GM21515 (cell line): ENCODE results near the gene ADCY6.

Experiments used
- ATAC-seq: cut with Tn5 transposase; IDR thresholded peaks from one replicate; pipeline ENCODE4 v1.9.1; 2021; ENCODE audit not compliant: unreplicated experiment

The ADCY6 gene

DNA sequence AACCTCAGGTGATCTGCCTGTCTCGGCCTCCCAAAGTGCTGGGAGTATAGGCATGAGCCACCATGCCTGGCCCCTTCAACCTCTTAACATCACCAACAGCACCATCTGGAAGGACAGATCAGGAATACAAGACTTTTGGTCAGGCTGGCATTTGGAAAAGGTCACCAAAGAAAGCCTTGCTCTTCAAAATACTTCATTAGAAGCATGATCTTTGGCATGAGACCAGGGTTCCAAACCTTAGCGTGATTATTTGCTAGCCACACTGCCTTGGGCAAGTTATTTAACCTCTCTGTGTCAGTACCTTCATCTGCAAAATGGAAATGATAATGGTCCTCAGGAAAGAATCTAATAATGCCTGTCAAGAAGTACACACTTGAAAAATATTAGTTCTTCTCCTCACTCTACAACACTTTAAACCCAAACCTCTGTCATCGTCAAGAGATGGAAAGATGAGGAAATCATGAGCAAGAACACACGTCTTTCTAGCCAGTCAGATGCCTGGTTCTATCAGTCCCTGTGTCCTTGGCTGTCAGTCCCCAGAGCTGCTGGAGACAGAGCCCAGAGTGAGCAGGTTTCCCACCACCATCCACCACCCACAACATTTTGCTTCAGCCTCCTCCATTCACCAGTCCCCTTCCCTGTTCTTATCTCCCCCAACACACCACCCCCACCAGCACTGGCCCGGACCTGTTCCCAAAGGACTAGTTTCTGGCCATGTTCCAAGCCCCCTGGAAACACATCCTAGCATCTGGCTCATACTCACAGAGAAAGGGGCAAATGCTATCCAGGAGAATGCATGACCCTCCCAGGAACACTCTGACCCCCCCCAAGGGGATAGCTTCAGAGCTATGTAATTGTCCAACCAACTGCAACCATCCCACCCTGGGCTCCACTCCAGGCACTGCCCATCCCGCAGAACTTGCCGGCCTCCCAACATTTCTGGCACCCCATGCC, 2.0 kb downstream of the ADCY6 start:
- ATAC-seq = no peak

GRCh38 chr12:48783432-48783831, 5.5 kb downstream of the ADCY6 start:
- ATAC-seq = no peak

DNA sequence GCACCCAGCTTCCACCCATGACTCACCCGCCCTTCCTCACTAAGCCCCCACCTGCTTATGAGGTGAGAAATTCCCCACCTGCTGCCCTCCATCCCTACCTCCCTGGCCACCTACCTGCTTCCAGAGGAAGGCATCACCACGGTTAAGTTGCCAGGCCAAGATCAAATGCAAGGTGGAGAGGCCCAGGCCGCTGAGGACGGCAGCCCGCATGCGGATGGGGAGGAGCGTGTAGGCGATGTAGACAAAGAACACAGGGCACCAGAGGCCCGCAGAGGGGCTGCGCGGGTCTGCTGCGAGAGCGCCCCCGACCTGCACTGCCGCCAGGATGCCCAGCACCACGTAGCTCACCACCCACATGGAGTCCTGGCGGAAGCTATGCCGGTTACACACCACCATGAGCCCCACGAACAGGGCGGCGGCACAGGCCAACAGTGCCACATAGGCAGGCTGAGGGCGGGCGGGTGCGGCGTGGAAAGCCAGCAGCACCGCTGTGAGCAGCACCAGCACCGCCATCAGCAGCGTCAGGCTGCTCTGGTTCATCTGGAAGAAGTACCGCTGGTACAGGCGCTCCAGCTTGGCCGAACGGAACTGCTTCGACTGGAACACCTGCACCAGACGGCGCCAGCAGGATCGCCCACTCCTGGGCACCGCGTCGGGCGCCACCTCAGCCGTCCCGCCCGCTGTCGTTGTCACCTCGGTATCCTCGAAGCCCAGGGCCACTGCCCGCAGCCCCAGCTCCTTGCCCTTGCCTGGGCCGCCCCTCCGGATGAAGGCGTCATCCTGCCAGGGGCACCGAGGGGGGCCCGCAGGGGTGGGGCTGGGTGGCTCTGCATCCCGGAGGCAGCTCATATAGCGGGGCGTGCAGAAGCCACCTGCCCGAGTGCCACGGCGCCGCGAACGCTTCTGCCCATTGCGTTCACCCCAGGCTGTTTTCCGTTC, 6.2 kb downstream of the ADCY6 start:
- no peak for ATAC-seq

DNA sequence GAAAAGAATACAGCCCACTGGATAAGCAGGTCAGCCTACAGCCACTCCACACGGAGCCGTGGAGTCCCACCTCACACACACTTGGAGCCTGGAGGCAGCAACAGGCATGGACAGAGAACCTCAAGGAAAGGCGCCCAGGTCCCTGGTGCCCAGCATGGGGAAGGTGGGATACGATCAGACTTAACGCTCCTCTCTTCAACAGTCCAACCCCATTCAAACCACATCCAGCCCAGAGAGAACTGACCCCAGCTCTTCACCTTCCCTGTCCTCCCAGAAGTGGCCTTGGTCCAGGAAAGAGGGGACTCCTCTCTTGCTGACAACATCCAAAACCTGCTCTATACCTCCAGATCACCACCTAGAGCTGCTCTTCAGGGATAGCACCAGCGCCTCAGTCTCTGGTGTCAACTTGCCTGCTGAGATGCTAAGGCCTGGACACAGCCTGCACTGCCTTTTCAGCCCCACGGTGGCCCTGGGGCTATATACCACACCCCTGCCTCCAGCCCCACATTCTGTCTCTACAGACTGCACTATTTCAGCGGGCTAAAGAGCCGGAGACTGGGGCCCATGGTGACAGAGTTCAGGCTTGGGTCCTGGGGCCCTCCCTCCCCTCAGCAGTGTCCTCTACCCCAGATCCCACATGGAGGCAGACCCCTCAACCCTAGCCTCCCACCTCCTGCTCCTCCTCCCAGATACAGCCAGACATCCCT, 7.0 kb downstream of the ADCY6 start:
- ATAC-seq = no peak

- ATAC-seq = no peak
Observed at GRCh38 chr12:48780381-48781025, 8.4 kb downstream of the ADCY6 start.

DNA sequence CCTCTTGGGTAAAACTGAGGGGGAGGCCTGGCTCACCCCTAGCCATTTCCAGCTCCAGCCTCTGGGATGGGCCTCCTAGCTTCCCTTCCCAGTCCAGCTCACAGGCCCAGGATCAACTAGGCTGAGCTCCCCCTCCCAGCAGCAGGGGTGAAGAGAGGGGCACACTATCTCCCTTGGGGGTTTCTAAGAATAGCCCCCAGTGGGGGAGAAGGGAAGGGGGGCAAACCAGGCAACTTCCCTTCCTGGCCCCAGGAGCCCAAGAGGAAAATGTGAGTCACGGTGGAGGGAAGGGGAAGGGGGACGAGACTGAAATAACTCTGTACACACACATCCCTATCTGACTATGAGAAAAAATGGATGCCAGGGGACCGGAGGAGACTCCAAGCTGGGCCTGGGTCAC, 9.0 kb downstream of the ADCY6 start:
- ATAC-seq = no peak

DNA sequence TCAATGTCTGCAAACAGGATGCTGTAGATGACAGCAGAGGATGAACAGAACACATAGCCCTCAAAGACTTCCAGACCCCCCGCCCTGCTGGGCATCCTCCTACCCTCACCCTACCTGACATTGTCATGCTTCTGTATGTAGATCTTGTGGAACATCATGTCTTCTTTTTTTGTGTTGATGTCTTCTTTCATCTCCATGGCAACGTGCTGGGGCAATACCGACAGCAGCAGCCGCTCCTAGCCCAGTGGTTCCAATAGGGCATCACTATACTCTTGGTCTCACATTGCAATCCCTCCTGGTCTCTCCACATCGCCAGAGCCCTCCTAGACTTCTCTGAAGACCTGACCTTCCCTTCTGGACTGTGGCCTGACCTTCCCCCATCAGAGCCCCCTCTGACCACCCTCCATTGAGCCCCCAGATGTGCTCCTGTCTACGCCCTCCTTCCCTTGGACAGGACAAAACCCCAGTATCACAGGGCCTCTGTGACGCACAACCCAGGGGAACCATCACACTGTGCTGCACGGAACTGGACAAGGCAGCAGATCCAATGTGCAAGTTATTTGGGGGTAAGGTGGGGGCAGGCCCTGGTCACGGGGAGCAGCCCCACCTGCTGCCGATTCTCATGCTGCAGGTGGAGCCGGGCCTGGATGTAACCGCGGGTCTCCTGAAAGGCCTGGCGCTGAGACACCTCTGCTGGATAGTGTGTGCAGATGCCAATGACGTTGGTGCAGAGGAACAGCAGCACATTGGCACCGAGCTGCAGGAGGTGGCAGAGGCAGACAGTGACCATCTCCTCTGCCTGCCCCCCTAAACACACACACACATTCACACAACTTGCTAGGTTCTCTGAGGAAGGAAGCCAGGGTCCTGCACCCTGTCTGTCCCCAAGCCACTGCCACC, 11.1 kb downstream of the ADCY6 start:
- no peak for ATAC-seq

DNA sequence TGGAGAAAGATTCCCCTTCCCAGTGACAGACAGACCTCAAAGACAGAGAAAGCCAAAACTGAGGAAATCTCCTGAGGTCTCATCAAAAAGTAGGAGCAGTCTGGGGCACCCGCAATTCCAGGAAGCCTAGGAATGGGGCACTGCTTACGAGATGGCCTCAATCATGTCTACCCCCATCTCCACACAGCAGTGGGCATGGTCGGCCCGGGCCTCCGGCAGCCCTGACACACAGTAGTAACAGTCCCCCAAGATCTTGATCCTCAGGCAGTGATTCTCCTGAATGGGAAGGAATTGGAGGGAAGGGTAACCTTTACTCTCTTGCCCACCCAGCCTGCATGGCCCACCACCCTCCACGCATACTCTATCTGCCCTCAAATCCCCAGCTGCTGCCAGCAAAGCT, 11.9 kb downstream of the ADCY6 start:
- ATAC-seq = no peak

DNA sequence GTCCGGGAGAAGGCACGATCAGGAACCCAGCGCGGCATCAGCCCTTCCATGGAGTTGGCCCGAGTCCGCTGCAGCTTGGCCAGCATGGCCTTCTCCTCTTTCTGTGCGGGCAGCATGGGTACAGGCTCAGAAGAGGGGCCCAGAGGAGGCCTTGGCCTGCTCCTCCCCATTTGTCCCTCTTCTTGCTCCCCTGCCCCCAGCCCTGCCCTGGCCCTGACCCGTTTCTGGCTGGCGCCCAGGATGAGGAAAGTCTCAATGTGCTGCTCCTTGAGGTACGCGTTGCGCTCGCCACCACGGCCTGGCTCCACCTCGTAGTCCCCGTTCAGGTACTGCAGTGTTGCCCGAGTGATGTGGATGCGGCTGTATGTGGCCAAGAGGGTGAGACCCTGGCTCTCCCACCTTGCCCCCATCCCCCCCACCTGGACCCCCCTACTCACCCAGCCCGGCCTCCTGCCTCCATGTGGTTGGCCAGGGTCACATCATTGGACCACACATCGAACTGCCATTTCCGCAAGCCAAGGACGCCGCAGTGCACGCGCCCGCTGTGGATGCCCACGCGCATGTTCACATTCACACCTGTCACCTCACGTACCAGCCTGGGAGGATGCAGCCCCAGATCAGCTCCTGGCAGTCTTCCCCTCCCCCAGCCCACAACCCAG, 12.8 kb downstream of the ADCY6 start:
- no peak for ATAC-seq

DNA sequence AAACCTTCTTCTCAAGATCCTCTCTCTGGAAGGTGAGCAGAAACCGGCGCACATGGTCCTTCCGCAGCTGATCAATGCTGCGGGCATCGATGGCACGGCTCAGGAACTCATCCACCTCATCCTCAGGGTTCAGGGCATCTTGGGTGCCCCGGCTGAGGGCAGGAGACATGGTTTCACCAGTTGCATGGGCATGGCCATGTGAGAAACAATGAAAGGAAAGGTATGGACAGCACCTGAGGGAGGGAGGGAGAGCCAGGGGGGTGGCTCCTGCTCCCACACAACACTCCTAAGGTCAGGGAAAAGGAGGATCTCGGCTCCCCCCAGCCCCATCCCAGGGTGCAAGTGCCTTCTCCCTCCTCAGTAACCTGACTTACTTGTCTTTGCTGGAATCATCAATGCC, 13.6 kb downstream of the ADCY6 start:
- no peak for ATAC-seq

DNA sequence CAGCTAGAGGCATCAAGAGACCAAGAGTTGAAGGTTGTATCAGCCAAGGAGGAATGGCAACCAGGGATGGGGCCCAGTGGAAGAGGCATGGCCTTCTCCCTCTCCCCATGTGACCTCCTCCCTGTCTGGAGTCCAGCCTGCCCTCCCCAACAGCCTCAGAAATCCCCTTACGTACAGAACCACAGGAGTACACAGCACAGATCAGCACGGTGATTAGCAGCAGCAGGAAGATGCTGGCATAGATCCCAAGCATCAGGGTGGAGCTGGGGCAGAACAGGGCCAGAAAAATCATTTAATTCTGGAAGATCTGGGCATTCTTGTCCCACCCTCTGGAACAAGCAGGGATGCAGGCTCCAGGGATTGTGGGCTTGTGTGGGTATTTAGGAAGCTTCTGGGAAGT, 14.4 kb downstream of the ADCY6 start:
- no peak for ATAC-seq

- no peak for ATAC-seq
Observed at GRCh38 chr12:48773686-48774085, 15.2 kb downstream of the ADCY6 start.

- ATAC-seq = no peak
Observed at GRCh38 chr12:48771588-48772112, 17.2 kb downstream of the ADCY6 start.

- no peak for ATAC-seq
Observed at GRCh38 chr12:48770756-48771155, 18.1 kb downstream of the ADCY6 start.

- no peak for ATAC-seq
Observed at GRCh38 chr12:48768736-48769135, 20.2 kb downstream of the ADCY6 start.

GRCh38 chr12:48768147-48768546, 20.7 kb downstream of the ADCY6 start:
- no peak for ATAC-seq

DNA sequence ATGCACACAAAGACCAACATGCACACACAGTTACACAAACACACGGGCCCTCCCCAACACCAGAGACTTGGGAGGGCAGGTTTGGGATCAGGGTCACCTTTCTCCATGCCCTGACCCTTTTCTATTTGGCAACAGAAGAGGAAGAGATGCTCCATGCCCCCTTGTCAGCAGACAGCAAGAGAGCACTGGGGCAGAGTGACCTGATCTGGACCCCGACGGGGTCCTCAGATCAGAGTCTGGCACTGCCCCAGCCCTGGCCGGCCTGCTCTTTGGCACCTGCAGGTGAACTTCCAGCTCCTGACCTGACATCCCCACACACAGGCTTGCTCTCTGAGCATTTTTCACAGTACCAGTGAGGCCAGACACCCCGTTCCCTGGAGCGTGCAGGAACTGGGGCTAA, 21.4 kb downstream of the ADCY6 start:
- no peak for ATAC-seq

DNA sequence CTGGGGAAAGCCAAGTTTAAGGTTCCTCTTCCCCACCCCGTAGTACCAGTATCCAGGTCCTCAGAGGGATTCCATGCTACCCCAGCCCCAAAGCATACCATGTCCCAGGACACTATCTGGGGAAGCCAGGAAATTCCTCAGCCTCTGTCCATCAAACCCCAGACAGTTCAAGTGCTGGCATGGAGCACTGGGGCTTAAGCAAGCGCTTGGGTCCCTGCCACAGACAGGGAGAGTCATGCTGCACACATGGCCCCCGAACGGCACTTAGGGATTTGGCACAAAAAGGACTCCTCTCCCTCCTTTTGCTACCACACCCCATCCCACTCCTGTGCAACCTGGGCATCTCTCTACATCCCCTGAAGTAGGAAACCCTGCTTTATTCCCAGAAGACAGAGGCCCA, 21.8 kb downstream of the ADCY6 start:
- ATAC-seq = no peak

GRCh38 chr12:48765753-48766162, 23.1 kb downstream of the ADCY6 start:
- no peak for ATAC-seq
